Fibroblast of skin of back (primary cell): ENCODE results near the gene HHIP. TPM values are rescaled to one million over a fixed set of nuclear protein-coding genes. Genes with fewer than 3 reads are reported as not detected.

Source experiments
- DNase-seq: peaks from one replicate; pipeline ENCODE4 v3.0.0-alpha.2; 2013
- polyA plus RNA-seq, 2 experiments: library from polyadenylated mRNA; unstranded; fragments of 120-200 nt; gene quantifications; one replicate each; pipeline ENCODE4 v1.2.1, GENCODE V29; 2013; ENCODE audit not compliant: insufficient read length in 2 of 2

Gene HHIP
- polyA plus RNA-seq (2013, experiment 1 of 2; ENCODE audit: insufficient read length) = 93.8 TPM
- 27.2 TPM for polyA plus RNA-seq (2013, experiment 2 of 2; ENCODE audit: insufficient read length)

- peak; percentile 87 for DNase-seq
These were observed at the start of gene HHIP for GRCh38 chr4:144645631-144646522. Gene HHIP (plus strand): TSS chr4:144646156. CDS start chr4:144646676, 520 bp downstream.

- no peak for DNase-seq
These were observed 48.8 kb upstream of the HHIP start for GRCh38 chr4:144597171-144597570.

- DNase-seq = peak; percentile 30
These were observed 46.3 kb upstream of the HHIP start for GRCh38 chr4:144599621-144600020.

GRCh38 chr4:144611850-144612249 lies 34.1 kb upstream of the HHIP start:
- peak; percentile 7 for DNase-seq

GRCh38 chr4:144614850-144615585 lies 30.9 kb upstream of the HHIP start:
- peak; percentile 80 for DNase-seq

GRCh38 chr4:144621681-144622080 lies 24.3 kb upstream of the HHIP start:
- DNase-seq = no peak

GRCh38 chr4:144627663-144628076 lies 18.3 kb upstream of the HHIP start:
- peak; percentile 38 for DNase-seq

- no peak for DNase-seq
These were observed 12.7 kb upstream of the HHIP start for GRCh38 chr4:144633215-144633614.

GRCh38 chr4:144634978-144635747 lies 10.8 kb upstream of the HHIP start:
- no peak for DNase-seq

- DNase-seq = no peak
These were observed 1.4 kb upstream of the HHIP start for GRCh38 chr4:144644368-144645101.

- peak; percentile 37 for DNase-seq
These were observed 790 bp upstream of the HHIP start for GRCh38 chr4:144645102-144645630.

- peak; percentile 52 for DNase-seq
These were observed 653 bp downstream of the HHIP start for GRCh38 chr4:144646523-144647094.

GRCh38 chr4:144647095-144647561 lies 1.2 kb downstream of the HHIP start:
- peak; percentile 69 for DNase-seq

GRCh38 chr4:144647590-144647989 lies 1.6 kb downstream of the HHIP start:
- no peak for DNase-seq

GRCh38 chr4:144648042-144648441 lies 2.1 kb downstream of the HHIP start:
- DNase-seq = no peak

- no peak for DNase-seq
These were observed 3.7 kb downstream of the HHIP start for GRCh38 chr4:144649646-144650045.

- peak; percentile 50 for DNase-seq
These were observed 4.5 kb downstream of the HHIP start for GRCh38 chr4:144650311-144651005.

GRCh38 chr4:144653781-144654545 lies 8.0 kb downstream of the HHIP start:
- no peak for DNase-seq

- DNase-seq = peak; percentile 21
These were observed 9.5 kb downstream of the HHIP start for GRCh38 chr4:144655491-144655890.

- DNase-seq = no peak
These were observed 10.9 kb downstream of the HHIP start for GRCh38 chr4:144656850-144657249.
